Measurements from ENCODE around the gene FGD6. TPM values are rescaled to one million over a fixed set of nuclear protein-coding genes. Genes with fewer than 3 reads are reported as not detected.

The FGD6 gene
- total RNA-seq, 3 donors from 2014 or later, result 20.5 to 52.1 (median 24.2) TPM

DNA sequence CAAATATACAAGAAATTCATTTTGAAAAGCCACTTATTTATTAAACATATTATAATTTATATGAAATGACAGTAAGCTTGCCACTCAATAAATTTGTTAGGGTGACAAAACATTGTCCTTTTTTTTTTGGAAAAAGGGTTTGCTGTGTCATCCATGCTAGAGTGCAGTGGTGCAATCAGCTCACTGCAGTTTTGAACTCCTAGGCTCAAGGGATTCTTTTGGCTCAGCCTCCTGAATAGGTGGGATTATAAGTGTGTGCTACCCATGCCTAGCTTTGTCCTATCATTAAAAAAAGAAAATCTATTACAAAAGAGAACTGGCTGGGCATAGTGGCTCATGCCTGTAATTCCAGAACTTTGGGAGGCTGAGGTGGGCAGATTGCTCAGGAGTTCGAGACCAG lies 66.8 kb downstream of the FGD6 start:
- ATAC-seq (no peak), DNase-seq (no peak)
- TF ChIP-seq, protein P1, sequence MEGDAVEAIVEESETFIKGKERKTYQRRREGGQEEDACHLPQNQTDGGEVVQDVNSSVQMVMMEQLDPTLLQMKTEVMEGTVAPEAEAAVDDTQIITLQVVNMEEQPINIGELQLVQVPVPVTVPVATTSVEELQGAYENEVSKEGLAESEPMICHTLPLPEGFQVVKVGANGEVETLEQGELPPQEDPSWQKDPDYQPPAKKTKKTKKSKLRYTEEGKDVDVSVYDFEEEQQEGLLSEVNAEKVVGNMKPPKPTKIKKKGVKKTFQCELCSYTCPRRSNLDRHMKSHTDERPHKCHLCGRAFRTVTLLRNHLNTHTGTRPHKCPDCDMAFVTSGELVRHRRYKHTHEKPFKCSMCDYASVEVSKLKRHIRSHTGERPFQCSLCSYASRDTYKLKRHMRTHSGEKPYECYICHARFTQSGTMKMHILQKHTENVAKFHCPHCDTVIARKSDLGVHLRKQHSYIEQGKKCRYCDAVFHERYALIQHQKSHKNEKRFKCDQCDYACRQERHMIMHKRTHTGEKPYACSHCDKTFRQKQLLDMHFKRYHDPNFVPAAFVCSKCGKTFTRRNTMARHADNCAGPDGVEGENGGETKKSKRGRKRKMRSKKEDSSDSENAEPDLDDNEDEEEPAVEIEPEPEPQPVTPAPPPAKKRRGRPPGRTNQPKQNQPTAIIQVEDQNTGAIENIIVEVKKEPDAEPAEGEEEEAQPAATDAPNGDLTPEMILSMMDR (IDR thresholded peaks at IDR 0.05), result no peak
- no peaks in the 10 kb centered on the region for H3K36me3 ChIP-seq (ENCODE audit: low read depth)
- H3K9me3 ChIP-seq, result no peaks in the 10 kb centered on the region
- intact Hi-C loops (cut with DNase I, micrococcal nuclease), result no loop called here
- no peak overlapping the region for H3K4me3 ChIP-seq
- H3K4me1 ChIP-seq (ENCODE audit: low read depth), result no peaks in the 10 kb centered on the region

DNA sequence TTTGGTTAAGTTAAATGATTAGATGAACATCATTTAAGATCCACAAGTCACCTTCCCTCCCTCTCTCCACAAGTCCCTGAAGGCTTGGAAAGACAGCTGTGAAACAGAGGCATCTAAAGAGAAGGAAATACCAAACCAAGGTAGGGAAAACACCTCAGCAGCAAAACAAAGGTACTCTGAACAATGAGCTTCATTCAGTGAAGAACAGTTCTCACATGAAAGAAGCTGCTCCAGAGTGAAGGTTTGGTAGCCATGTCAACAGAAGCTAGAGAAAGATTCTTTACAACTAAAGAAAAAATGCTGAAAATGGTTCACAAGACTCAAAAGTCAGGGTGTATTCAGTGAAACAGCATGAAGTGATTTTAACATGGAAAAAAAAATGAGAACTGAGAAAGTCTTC lies 69.4 kb downstream of the FGD6 start:
- no peaks in the 10 kb centered on the region for H3K4me1 ChIP-seq (ENCODE audit: low read depth)
- intact Hi-C loops (cut with DNase I, micrococcal nuclease), result no loop called here
- DNase-seq, result no peak
- H3K36me3 ChIP-seq (ENCODE audit: low read depth), result no peaks in the 10 kb centered on the region
- ATAC-seq, result no peak
- TF ChIP-seq, protein P1 (IDR thresholded peaks at IDR 0.05), result no peak
- H3K4me3 ChIP-seq, result no peak overlapping the region
- no peaks in the 10 kb centered on the region for H3K9me3 ChIP-seq

DNA sequence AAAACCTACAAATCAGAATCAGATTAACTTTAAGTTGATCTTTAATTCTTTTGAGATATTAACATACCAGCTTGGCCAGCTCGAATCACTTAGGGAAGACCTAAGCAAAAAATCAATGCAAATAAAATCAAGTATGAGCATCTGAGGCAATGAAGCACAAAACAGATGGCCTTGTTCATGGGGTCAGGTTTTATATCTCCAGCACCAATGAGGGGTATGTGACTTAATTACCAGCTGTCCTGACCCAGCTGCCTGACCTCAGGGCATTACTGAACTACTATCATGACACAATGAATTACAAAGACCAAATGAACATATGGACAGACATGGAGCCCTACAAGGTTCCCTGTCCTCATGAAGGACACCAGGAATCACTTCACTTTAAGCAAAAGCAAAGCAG lies 70.5 kb downstream of the FGD6 start:
- TF ChIP-seq, protein P1 (IDR thresholded peaks at IDR 0.05), result no peak
- Histone ChIP-seq H3K4me3 (no peak overlapping the region), H3K9me3 (no peaks in the 10 kb centered on the region), H3K4me1 (ENCODE audit: low read depth) (no peaks in the 10 kb centered on the region), H3K36me3 (ENCODE audit: low read depth) (no peaks in the 10 kb centered on the region)
- DNase-seq (no peak), ATAC-seq (no peak)
- intact Hi-C loops (cut with DNase I, micrococcal nuclease), result no loop called here

DNA sequence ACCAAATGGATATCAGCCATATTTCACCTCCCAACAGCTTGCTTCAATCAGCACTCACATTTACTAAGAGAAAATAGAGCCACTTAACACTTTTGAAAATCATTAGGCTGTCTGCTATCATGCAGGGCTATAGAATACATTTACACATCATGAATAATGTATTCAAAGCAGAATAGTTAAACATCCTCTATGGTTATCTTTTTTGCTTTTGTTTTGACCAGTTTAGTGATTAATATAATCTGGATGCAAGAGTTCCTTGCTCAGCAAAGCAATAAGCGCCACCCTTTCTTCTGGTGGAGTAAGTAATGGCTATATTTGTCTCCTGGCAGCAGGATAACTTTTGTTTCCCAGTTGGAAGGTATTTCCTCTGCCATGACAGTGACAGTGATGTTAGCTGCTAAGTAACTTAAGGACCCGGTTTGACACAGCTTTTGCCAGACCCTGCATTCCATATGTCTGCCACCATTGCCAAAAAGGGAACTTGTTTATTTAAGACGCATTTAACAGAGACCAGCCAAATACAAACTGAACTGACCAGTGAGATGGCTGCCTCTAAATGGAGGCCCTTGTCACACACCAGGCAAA lies 73.6 kb downstream of the FGD6 start:
- no peaks in the 10 kb centered on the region for H3K4me1 ChIP-seq (ENCODE audit: low read depth)
- no peak overlapping the region for H3K4me3 ChIP-seq
- H3K9me3 ChIP-seq, result no peaks in the 10 kb centered on the region
- no peaks in the 10 kb centered on the region for H3K36me3 ChIP-seq (ENCODE audit: low read depth)
- TF ChIP-seq, protein P1 (IDR thresholded peaks at IDR 0.05), result no peak
- ATAC-seq (no peak), DNase-seq (no peak)
- intact Hi-C loops (cut with DNase I, micrococcal nuclease), result no loop called here

DNA sequence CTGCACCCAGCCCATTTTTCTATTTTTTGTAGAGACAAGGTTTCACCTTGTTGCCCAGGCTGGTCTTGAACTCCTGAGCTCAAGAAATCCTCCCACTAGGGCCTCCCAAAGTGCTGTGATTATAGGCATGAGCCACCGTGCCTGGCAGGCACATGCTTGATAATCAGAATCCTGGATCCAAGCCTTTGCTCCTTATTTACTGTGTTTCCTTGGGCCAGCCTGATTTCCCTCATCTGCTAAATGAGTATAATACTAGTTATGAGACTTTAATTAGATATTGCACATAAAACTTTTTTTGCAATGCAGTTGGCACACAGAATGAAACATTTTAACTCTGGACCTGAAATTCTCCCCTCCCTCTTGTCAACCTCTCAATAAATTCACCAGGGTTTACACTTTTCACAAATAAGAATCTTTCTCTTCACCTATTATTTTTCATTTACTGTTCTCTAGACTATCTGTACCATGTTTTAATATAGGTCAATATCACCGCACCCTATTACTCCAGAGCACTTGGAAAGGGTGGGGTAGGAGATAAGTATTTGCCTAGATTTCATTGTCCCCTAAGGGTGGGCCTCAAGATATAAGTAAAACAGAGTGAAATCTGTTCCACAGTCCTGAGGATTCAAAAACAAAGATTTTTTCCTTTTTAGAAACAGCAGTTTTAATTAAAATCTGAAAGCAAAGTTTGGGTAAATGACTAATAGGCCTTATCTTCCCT lies 74.7 kb downstream of the FGD6 start:
- no peaks in the 10 kb centered on the region for H3K4me1 ChIP-seq (ENCODE audit: low read depth)
- ATAC-seq (no peak), DNase-seq (no peak)
- TF ChIP-seq, protein P1 (IDR thresholded peaks at IDR 0.05), result no peak
- no peaks in the 10 kb centered on the region for H3K36me3 ChIP-seq (ENCODE audit: low read depth)
- intact Hi-C loops (cut with DNase I, micrococcal nuclease), result no loop called here
- H3K9me3 ChIP-seq, result no peaks in the 10 kb centered on the region
- H3K4me3 ChIP-seq, result no peak overlapping the region

All from mucosa of descending colon (tissue), 3 donors.